HepG2 (cell line): ENCODE data around the gene LTBR. TPM values are rescaled to one million over a fixed set of nuclear protein-coding genes. Genes with fewer than 3 reads are reported as not detected.

Experiments used
- ATAC-seq: fragments of 200-7000 bp; cut with Tn5 transposase; 3 replicates; pipeline ENCODE4 v1.9.1; 2020; ENCODE audit warnings: mild to moderate bottlenecking, moderate library complexity
- BruUV-seq: library from RNA; stranded (reverse); fragments of 400-500 nt; replicated peaks from 2 replicates; lab custom pipeline; 2021; lab: Mats Ljungman, UMichigan
- CTCF ChIA-PET: fragments of 300-600 bp; formaldehyde crosslinking; extraction: SDS; loops from one replicate; lab custom pipeline; 2021; ENCODE audit warnings: low total read pairs, inconsistent platforms, low intra/inter-chr PET ratio; lab: Yijun Ruan, JAX
- POLR2A ChIA-PET: fragments of 350-600 bp; sonication (Branson Sonifier 250); formaldehyde crosslinking; loops from one replicate; lab custom pipeline; 2020; ENCODE audit warnings: antibody characterized with exemption, inconsistent platforms; lab: Yijun Ruan, JAX
- DNase-seq: peaks from one replicate; pipeline ENCODE4 v3.0.0-alpha.2; 2015; ENCODE audit warnings: low spot score
- FAIRE-seq: peaks from 3 replicates; lab custom pipeline; 2011; peaks lifted over from hg19 to GRCh38; lab: Jason Lieb, UNC
- H2AFZ ChIP-seq: one replicate; pipeline ENCODE4 v1.6.1; 2011; ENCODE audit warnings: low read length, inconsistent platforms
- H3K27ac ChIP-seq: fragments of 300-600 bp; 3 replicates; pipeline ENCODE4 v1.8.0; 2011; ENCODE audit warnings: mixed run types, mild to moderate bottlenecking, mixed read lengths, low read length, inconsistent platforms; ENCODE audit not compliant: insufficient read depth; ENCODE audit errors: extremely low read length
- H3K27me3 ChIP-seq, 2 experiments: fragments of 200-600 bp in 1 of 2; 2 replicates in 1 of 2; 3 replicates in 1 of 2; pipeline versions ENCODE4 v1.6.0 to v1.8.0; 2011; ENCODE audit warnings: low read length in 2 of 2, mild to moderate bottlenecking in 2 of 2, moderate library complexity in 2 of 2, inconsistent platforms in 1 of 2; ENCODE audit not compliant: insufficient read depth in 2 of 2, control insufficient read depth in 1 of 2
- H3K36me3 ChIP-seq, 2 experiments: fragments of 200-600 bp in 1 of 2; replicated peaks in 1 of 2; 2 replicates in 1 of 2; 3 replicates in 1 of 2; pipeline versions ENCODE4 v1.5.1 to v1.8.0; 2011; ENCODE audit warnings: low read length in 2 of 2, inconsistent platforms in 1 of 2; ENCODE audit not compliant: insufficient read depth in 2 of 2, control insufficient read depth in 1 of 2
- H3K4me1 ChIP-seq: 2 replicates; pipeline ENCODE4 v1.5.1; 2012; ENCODE audit warnings: low read length, inconsistent platforms; ENCODE audit not compliant: insufficient read depth
- H3K4me2 ChIP-seq: 2 replicates; pipeline ENCODE4 v1.6.0; 2011; ENCODE audit warnings: low read depth, low read length, inconsistent platforms
- H3K4me3 ChIP-seq, 3 experiments: fragments of 200-600 bp in 1 of 3; sonication (generic), shearing (Covaris generic) in 1 of 3; replicated peaks in 1 of 3; 2 replicates each; pipeline ENCODE4 v1.5.1; 2011 to 2016; ENCODE audit warnings: low read length in 3 of 3, inconsistent platforms in 2 of 3, low read depth in 2 of 3, mild to moderate bottlenecking in 2 of 3, control low read depth in 1 of 3, mixed read lengths in 1 of 3; ENCODE audit not compliant: insufficient read depth in 1 of 3
- H3K79me2 ChIP-seq: one replicate; pipeline ENCODE4 v1.6.1; 2011; ENCODE audit warnings: low read length, inconsistent platforms; ENCODE audit not compliant: insufficient read depth
- H3K9ac ChIP-seq: 2 replicates; pipeline ENCODE4 v1.6.0; 2011; ENCODE audit warnings: mild to moderate bottlenecking, low read depth, low read length, inconsistent platforms; ENCODE audit not compliant: insufficient read depth
- H3K9me3 ChIP-seq: 2 replicates; pipeline ENCODE4 v1.5.1; 2012; ENCODE audit warnings: mild to moderate bottlenecking, low read length
- H4K20me1 ChIP-seq: 2 replicates; pipeline ENCODE4 v1.6.0; 2011; ENCODE audit warnings: inconsistent platforms, mild to moderate bottlenecking, low read length, moderate library complexity; ENCODE audit not compliant: insufficient read depth
- CCDC6 ChIP-seq: sonication (generic); formaldehyde crosslinking; IDR thresholded peaks from 2 replicates; pipeline ENCODE4 v1.8.1; 2022; ENCODE audit warnings: mild to moderate bottlenecking, missing genetic modification reagents, moderate library complexity
- ISX ChIP-seq: sonication (generic); formaldehyde crosslinking; conservative IDR thresholded peaks from 2 replicates; pipeline ENCODE4 v1.5.0; 2020; ENCODE audit warnings: missing genetic modification reagents
- TOPORS ChIP-seq: sonication (generic); formaldehyde crosslinking; IDR thresholded peaks from 2 replicates; pipeline ENCODE4 v1.8.0; 2023; ENCODE audit warnings: mild to moderate bottlenecking, missing genetic modification reagents
- ZFP1 ChIP-seq: IDR thresholded peaks from 2 replicates; pipeline ENCODE4 v1.6.1; 2016
- ZNF816 ChIP-seq: sonication (generic); formaldehyde crosslinking; IDR thresholded peaks from 2 replicates; pipeline ENCODE4 v1.8.0; 2022; ENCODE audit warnings: missing genetic modification reagents, mild to moderate bottlenecking, borderline replicate concordance
- WGBS: methylation state at CpG from one replicate; pipeline ENCODE4 v1.1.6; 2017; ENCODE audit warnings: low lambda C conversion rate; 5-methylcytosine and 5-hydroxymethylcytosine counted together
- in situ Hi-C: cut with HindIII; loops from 2 replicates; pipeline ENCODE4 v1.10.0; 2017; ENCODE audit warnings: low pct_unique_long_range_greater_than_20kb; ENCODE audit not compliant: extremely low pct_ligation_motif_present
- intact Hi-C: fragments of 100-400 bp; cut with micrococcal nuclease; formaldehyde crosslinking; loops from one replicate; pipeline ENCODE4 v1.10.0; 2022; ENCODE audit not compliant: unreplicated experiment
- polyA plus RNA-seq, 8 experiments: library from polyadenylated mRNA; depleted of rRNA in 3 of 8; stranded (reverse) in 7 of 8; unstranded in 1 of 8; fragments of >200 nt; fragmentation: Illumina TruSeq in 4 of 8; extraction: Trizol in 4 of 8; gene quantifications; 2 replicates each; pipeline versions ENCODE4 v1.2.1 to v1.2.3, GENCODE V29; 2011 to 2016; ENCODE audit warnings: low read depth in 4 of 8, missing spikeins in 1 of 8, mixed read lengths in 1 of 8; ENCODE audit not compliant: insufficient read depth in 1 of 8
- total RNA-seq, 5 experiments: library from RNA; depleted of rRNA; stranded (reverse); fragments of >200 nt; fragmentation: Illumina TruSeq; extraction: Trizol; gene quantifications; 2 replicates each; pipeline ENCODE4 v1.2.3, GENCODE V29; 2016; ENCODE audit warnings: low read depth in 1 of 5
- TF ChIP-seq, protein P1 (sequence below): sonication (generic); formaldehyde crosslinking; IDR thresholded peaks from 2 replicates; pipeline ENCODE4 v1.4.0; 2020; ENCODE audit warnings: missing genetic modification reagents
- TF ChIP-seq, protein P2 (sequence below): sonication (generic); formaldehyde crosslinking; IDR thresholded peaks from 2 replicates; pipeline ENCODE4 v1.9.0; 2021; ENCODE audit warnings: missing genetic modification reagents, borderline replicate concordance
- TF ChIP-seq, protein P3 (sequence below): sonication (generic); formaldehyde crosslinking; IDR thresholded peaks from 2 replicates; pipeline ENCODE4 v1.8.1; 2022; ENCODE audit warnings: low read depth, mild to moderate bottlenecking, missing genetic modification reagents
- TF ChIP-seq, protein P4 (sequence below): IDR thresholded peaks from 2 replicates; pipeline ENCODE4 v1.6.1; 2016; ENCODE audit warnings: low read depth, control low read depth
- TF ChIP-seq, protein P5 (sequence below): sonication (generic); formaldehyde crosslinking; IDR thresholded peaks from 2 replicates; pipeline ENCODE4 v1.8.1; 2023; ENCODE audit warnings: mild to moderate bottlenecking, missing genetic modification reagents
- TF ChIP-seq, protein P6 (sequence below), 2 experiments: fragments of 450-650 bp in 1 of 2; sonication (generic) in 1 of 2; formaldehyde crosslinking; IDR thresholded peaks; 2 replicates each; pipeline versions ENCODE4 v1.5.0 to v1.8.0; 2020 to 2022; ENCODE audit warnings: mild to moderate bottlenecking in 1 of 2, missing genetic modification reagents in 1 of 2

The LTBR gene
- total and polyA plus RNA-seq, 2 of the 13 experiments (the other 11 are each of a cell fraction or from before 2014, with no cell fraction given): 31.4 to 34.8 TPM

DNA sequence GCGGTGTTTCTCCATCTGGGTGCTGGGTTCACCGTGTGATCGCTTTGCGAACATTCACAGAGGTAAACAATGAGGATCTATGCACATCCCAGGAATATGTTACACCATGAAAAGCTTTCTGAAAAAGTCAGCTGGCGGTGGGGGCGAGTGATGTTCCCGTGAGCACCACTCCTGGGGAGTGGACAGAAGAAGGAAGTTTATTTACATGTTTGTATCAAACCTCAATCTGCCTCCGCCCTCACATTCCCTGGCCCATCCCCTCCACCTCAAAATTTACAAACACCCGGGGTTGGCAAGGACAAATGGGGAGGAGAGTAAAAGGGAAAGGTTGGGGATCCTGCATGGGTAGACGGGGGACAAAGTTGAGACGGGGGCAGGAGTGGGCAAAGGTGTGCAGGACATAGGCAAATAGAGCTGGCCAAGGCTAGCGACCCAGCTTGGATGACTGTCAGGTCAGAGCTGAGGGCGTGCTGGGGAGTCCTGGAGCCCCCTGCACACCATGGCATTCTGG is 49.0 kb upstream of the LTBR start:
- ATAC-seq (no peak), FAIRE-seq (no peak), DNase-seq (no peak)
- intact Hi-C loops: loop anchor here (1.0 to 10.0 kb wide), 3 partner anchors 9 to 130 kb away; no protein-coding TSS in a partner anchor
- peak overlapping the region in 2 of 3 experiments; percentile 41 to 99; a peak in 4 of 6 replicates for H3K4me3 ChIP-seq
- H3K4me1 ChIP-seq: peaks cover 61% of the 10 kb centered on the region
- peaks cover 48% of the 10 kb centered on the region for H3K79me2 ChIP-seq
- peak overlapping the region; percentile 95 for H3K9ac ChIP-seq
- H4K20me1 ChIP-seq: no peaks in the 10 kb centered on the region; the same call in 1 of the 2 replicates
- CTCF ChIA-PET: interaction anchor here (1.0 to 1.6 kb wide), 2 partner anchors 33 to 37 kb away, joined by 3 to 4 read pairs; no protein-coding TSS in a partner anchor
- 36% methylated on average over 12 of the region's 13 CpGs for WGBS
- H2AFZ ChIP-seq: no peak overlapping the region
- H3K9me3 ChIP-seq: no peaks in the 10 kb centered on the region
- POLR2A ChIA-PET: interaction anchor here (0.7 to 11.0 kb wide), 32 partner anchors 8 to 354 kb away, joined by 3 to 278 read pairs (median 12); partner anchors contain the start of genes GAPDH, LTBR, MRPL51 and NOP2
- H3K27ac ChIP-seq: peak overlapping the region; percentile 97
- no peaks in the 10 kb centered on the region; a peak in 1 of 5 replicates for H3K27me3 ChIP-seq
- peak overlapping the region; percentile 96 for H3K4me2 ChIP-seq
- in situ Hi-C loops: loop anchor here (5.0 kb wide), 1 partner anchor 37 kb away; no protein-coding TSS in a partner anchor
- H3K36me3 ChIP-seq: peaks cover 21 to 42% of the 10 kb centered on the region in 2 experiments; a peak in 4 of 5 replicates
- BruUV-seq: no TSS peak
- TF ChIP-seq ZNF816 (CRISPR knock-in tag) (0 out of 2 replicates have a peak, but pooled peaks have one; percentile 25), ZFP1 (CRISPR knock-in tag) (no peak), ISX (CRISPR knock-in tag) (no peak), TOPORS (CRISPR knock-in tag) (0 out of 2 replicates have a peak, but pooled peaks have one; percentile 27), CCDC6 (peak; percentile 41; the same call in 1 of the 2 replicates)
- TF ChIP-seq, protein P1, sequence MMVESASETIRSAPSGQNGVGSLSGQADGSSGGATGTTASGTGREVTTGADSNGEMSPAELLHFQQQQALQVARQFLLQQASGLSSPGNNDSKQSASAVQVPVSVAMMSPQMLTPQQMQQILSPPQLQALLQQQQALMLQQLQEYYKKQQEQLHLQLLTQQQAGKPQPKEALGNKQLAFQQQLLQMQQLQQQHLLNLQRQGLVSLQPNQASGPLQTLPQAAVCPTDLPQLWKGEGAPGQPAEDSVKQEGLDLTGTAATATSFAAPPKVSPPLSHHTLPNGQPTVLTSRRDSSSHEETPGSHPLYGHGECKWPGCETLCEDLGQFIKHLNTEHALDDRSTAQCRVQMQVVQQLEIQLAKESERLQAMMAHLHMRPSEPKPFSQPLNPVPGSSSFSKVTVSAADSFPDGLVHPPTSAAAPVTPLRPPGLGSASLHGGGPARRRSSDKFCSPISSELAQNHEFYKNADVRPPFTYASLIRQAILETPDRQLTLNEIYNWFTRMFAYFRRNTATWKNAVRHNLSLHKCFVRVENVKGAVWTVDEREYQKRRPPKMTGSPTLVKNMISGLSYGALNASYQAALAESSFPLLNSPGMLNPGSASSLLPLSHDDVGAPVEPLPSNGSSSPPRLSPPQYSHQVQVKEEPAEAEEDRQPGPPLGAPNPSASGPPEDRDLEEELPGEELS (CRISPR knock-in tag): peak; percentile 31; the same call in 1 of the 2 replicates
- TF ChIP-seq, protein P2, sequence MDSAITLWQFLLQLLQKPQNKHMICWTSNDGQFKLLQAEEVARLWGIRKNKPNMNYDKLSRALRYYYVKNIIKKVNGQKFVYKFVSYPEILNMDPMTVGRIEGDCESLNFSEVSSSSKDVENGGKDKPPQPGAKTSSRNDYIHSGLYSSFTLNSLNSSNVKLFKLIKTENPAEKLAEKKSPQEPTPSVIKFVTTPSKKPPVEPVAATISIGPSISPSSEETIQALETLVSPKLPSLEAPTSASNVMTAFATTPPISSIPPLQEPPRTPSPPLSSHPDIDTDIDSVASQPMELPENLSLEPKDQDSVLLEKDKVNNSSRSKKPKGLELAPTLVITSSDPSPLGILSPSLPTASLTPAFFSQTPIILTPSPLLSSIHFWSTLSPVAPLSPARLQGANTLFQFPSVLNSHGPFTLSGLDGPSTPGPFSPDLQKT (CRISPR knock-in tag): no peak
- TF ChIP-seq, protein P3, sequence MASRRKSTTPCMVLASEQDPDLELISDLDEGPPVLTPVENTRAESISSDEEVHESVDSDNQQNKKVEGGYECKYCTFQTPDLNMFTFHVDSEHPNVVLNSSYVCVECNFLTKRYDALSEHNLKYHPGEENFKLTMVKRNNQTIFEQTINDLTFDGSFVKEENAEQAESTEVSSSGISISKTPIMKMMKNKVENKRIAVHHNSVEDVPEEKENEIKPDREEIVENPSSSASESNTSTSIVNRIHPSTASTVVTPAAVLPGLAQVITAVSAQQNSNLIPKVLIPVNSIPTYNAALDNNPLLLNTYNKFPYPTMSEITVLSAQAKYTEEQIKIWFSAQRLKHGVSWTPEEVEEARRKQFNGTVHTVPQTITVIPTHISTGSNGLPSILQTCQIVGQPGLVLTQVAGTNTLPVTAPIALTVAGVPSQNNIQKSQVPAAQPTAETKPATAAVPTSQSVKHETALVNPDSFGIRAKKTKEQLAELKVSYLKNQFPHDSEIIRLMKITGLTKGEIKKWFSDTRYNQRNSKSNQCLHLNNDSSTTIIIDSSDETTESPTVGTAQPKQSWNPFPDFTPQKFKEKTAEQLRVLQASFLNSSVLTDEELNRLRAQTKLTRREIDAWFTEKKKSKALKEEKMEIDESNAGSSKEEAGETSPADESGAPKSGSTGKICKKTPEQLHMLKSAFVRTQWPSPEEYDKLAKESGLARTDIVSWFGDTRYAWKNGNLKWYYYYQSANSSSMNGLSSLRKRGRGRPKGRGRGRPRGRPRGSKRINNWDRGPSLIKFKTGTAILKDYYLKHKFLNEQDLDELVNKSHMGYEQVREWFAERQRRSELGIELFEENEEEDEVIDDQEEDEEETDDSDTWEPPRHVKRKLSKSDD (CRISPR knock-in tag): 0 out of 2 replicates have a peak, but pooled peaks have one; percentile 60
- TF ChIP-seq, protein P4, sequence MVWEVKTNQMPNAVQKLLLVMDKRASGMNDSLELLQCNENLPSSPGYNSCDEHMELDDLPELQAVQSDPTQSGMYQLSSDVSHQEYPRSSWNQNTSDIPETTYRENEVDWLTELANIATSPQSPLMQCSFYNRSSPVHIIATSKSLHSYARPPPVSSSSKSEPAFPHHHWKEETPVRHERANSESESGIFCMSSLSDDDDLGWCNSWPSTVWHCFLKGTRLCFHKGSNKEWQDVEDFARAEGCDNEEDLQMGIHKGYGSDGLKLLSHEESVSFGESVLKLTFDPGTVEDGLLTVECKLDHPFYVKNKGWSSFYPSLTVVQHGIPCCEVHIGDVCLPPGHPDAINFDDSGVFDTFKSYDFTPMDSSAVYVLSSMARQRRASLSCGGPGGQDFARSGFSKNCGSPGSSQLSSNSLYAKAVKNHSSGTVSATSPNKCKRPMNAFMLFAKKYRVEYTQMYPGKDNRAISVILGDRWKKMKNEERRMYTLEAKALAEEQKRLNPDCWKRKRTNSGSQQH: 0 out of 2 replicates have a peak, but pooled peaks have one; percentile 9
- TF ChIP-seq, protein P5, sequence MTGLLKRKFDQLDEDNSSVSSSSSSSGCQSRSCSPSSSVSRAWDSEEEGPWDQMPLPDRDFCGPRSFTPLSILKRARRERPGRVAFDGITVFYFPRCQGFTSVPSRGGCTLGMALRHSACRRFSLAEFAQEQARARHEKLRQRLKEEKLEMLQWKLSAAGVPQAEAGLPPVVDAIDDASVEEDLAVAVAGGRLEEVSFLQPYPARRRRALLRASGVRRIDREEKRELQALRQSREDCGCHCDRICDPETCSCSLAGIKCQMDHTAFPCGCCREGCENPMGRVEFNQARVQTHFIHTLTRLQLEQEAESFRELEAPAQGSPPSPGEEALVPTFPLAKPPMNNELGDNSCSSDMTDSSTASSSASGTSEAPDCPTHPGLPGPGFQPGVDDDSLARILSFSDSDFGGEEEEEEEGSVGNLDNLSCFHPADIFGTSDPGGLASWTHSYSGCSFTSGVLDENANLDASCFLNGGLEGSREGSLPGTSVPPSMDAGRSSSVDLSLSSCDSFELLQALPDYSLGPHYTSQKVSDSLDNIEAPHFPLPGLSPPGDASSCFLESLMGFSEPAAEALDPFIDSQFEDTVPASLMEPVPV: no peak
- TF ChIP-seq, protein P6, sequence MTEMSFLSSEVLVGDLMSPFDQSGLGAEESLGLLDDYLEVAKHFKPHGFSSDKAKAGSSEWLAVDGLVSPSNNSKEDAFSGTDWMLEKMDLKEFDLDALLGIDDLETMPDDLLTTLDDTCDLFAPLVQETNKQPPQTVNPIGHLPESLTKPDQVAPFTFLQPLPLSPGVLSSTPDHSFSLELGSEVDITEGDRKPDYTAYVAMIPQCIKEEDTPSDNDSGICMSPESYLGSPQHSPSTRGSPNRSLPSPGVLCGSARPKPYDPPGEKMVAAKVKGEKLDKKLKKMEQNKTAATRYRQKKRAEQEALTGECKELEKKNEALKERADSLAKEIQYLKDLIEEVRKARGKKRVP (CRISPR knock-in tag; IDR thresholded peaks at IDR 0.05): peak in 1 of 2 experiments; percentile 78; a peak in 1 of 4 replicates
